HG02588 (cell line): Measurements from ENCODE around the gene ZNF829.

Experiments
- ATAC-seq: cut with Tn5 transposase; IDR thresholded peaks from one replicate; pipeline ENCODE4 v1.9.1; 2021; ENCODE audit warnings: mild to moderate bottlenecking, moderate library complexity; ENCODE audit not compliant: unreplicated experiment

Gene ZNF829

DNA sequence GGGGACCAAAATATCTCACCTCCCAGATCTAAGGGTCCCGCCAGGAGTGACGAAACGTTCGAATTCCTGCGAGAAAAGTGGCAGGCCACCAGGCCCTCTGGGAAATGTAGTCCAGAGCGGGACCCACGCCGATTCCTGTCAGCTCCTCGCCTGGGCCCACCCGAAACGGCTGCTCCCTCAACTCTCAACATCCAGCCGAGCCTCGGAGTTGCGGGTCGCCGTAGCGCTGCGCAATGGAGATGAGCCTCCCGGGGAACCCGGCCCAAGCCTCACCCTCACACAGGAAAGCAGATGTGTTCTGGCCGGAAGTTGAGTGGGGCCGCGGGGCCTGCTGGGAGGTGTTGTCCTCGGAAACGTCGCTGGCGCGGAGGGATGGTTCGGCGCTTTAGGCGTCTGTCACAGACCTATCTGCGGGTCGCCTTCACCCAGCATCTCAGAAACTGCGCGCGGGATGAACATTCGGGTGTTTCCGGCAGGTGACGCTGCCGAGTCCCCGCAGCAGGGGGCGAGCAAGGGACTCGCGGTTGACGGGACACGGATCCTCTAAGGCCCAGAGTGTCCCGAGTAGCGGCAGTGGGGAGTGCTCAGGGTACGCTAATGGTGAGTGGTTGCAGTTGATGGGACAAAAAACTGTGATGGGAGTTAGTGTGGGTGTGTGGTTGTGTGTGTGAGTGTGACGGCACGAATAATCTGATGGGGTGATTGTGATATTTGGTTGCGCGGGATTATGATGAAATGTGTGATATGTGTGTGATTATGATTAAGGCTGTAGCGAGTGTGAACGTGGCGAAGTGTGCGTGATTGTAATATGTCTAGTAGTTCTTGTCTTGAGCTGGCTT lies at the start of gene ZNF829, which contains the start of gene ZNF568:
ZNF829 (minus strand) TSS at position 300 of the 839 bp plus-strand sequence. CDS start 1,124 bp downstream, outside the sequence.
ZNF568 (plus strand) TSS at position 341 of the 839 bp plus-strand sequence. CDS start 6,439 bp downstream, outside the sequence.
- peak; percentile 83 for ATAC-seq

DNA sequence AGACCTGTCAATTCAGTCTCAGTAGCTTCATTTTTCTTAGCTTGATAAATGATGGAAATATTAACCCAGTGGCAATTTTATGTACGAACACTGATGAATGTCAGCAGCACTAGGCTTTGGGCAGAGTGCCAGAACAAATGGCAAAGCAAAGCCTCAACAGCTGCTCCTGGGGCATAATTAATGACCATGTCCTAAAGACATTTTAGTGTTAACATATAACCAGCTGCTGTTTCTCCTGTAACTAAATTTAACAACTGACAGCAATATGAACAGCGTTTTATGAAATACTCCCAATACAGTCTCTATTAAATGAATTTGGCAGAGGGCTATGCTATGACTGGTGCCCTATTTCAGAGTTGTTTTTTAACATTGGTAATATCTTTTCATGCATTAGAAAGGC lies 47.2 kb upstream of the ZNF829 start:
- no peak for ATAC-seq

DNA sequence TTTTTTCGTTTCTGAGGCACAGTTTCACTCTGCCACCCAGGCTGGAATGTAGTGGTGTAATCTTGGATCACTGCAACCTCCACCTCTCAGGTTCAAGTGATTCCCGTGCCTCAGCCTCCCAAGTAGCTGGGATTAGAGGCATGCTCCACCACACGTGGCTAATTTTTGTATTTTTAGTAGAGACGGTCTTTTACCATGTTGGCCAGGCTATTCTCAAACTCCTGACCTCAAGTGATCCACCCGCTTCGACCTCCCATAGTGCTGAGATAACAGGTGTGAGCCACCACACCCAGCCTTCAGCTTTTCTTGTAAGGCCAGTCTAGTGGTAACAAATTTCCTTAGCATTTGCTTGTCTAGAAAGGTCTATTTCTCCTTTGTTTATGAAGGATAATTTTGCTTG lies 46.3 kb upstream of the ZNF829 start:
- no peak for ATAC-seq

DNA sequence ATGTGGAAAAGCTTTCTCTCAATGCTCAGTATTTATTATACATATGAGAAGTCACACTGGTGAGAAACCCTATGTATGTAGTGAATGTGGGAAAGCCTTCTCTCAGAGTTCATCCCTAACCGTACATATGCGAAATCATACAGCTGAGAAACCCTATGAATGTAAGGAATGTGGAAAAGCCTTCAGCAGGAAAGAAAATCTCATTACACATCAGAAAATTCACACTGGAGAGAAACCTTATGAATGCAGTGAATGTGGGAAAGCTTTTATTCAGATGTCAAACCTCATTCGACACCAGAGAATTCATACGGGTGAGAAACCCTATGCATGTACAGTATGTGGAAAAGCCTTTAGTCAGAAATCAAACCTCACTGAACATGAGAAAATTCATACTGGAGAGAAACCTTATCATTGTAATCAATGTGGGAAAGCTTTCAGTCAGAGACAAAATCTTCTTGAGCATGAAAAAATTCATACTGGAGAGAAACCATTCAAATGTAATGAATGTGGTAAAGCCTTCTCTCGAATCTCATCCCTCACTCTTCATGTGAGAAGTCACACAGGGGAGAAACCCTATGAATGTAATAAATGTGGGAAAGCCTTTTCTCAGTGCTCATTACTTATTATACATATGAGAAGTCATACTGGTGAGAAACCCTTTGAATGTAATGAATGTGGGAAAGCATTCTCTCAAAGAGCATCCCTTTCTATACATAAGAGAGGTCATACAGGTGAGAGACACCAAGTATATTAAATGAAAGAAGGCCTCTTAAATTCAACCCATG lies 34.4 kb upstream of the ZNF829 start:
- ATAC-seq, result no peak

DNA sequence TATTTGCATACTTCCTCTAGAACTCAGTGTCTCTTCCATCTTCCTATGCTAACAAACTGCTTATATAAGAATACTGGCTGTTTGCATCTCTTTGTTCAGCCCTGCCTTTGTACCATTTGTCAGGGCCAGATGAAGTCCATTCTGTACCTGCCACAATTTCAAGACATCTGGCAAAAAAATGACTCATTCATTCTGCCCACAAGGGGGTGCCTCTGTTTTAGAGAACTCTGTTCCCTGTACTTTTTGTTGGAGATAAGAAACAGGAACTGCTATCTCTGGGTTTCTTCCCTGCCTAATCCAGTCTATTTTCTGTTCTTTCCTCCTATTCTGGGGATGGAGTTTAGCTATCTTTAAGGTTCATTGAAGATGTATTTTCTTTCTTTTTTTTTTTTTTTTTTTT lies 23.1 kb upstream of the ZNF829 start:
- ATAC-seq, result no peak

DNA sequence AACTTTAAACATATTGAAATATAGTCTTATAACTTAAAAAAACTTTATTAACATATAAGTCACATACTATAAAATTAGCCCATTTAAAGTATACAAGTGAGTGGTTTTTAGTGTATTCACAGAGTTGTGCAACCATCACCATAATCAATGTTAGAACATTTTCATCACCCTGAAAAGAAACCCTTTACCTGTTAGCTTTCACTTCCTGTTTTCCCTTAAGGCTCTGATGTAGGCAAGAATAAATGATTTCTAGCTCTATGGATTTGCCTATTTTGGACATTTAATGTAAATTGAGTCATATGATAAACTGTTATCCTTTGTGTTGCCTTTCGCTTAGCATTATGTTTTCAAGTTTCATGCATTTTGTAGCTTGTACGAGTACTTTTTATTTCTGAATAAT lies 15.6 kb upstream of the ZNF829 start:
- ATAC-seq, result no peak

DNA sequence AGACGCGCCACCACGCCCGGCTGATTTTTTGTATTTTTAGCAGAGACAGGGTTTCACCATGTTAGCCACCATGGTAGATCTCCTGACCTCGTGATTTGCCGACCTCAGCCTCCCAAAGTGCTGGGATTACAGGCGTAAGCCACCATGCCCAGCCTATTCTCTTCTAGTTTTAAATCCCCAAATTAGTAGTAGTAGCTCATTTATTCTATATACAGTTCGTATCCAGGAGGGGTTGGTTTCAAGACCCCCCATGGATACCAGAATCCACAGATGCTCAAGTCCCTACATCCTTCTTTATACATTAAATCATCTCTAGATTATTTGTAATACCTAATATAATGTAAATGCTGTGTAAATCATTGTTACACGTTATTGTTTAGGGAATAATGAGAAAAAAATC lies 2.0 kb upstream of the ZNF829 start:
- no peak for ATAC-seq

DNA sequence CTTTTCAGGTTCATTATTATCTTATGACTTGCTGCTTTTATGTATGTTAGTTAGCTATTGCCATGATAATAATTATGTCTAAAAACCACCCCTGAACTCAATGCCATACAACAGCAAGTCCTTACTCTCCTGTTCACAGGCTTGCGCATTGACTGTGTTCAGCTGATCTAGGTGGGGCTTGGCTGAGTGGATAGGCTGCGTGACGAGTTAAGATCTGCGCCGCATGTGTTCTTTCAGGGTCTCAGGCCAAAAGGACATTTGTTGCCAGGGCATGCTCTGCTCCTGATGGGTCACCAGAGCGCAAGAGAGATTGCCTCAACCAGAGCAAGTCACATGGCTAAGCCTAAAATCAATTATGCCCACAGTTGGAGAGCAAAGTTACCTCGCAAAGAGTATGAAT lies 900 bp upstream of the ZNF829 start:
- no peak for ATAC-seq

DNA sequence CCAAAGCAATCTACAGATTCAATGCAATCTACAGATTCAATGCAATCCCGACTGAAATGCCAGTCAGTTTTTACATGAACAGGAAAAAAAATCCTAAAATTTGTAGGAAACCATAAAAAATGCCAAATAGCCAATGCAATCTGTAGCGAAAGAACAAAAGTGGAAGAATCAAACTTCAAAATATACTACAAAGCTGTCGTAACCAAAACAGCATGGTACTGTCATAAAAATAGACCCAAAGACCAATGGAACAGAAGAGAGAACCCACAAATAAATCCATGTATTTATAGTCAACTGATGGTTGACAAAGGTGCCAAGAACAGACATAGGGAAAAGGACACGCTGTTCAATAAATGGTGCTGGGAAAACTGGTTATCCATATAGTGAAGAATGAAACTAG lies 17.7 kb downstream of the ZNF829 start:
- ATAC-seq, result no peak

DNA sequence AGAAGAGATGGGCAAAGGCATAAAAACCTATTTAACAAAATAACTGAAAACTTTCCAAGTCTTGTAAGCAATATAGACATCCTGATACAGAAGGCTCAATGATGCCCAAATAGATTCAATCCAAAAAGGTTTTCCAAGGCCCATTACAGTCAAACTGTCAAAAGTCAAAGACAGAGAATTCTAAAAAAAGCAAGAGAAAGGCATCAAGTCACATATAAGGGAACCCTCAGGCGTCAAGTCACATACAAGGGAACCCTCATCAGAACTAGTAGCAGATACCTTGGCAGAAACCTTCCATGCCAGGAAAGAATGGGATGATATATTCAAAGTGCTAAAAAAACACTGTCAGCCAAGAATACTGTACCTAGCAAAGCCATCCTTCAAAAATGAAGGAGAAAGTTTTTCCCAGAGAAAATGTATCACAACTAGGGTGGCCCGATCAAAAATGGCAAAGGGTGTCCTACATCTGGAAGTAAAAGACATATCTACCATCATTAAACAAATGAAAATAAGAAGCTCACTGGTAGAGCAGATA lies 21.2 kb downstream of the ZNF829 start:
- no peak for ATAC-seq

DNA sequence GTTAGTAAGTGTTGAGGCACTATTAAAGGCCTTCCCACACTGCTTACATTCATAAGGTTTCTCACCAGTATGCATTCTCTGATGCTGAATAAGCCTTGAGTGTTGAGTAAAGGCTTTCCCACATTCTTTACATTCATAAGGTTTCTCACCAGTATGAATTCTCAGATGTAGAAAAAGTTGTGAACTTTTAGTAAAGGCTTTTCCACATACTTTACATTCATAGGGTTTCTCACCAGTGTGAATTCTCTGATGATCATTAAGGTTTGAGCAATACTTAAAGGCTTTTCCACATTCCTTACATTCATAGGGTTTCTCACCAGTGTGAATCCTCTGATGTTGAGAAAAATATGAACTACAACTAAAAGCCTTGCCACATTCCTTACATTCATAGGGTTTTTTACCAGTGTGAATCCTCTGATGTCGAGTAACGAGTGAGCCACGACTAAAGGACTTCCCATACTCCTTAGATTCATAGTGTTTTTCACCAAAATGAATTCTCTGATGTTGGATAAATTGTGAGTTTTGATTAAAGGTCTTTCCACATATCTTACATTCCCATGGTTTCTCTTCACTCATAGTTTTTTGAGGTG lies 24.2 kb downstream of the ZNF829 start:
- ATAC-seq, result no peak

DNA sequence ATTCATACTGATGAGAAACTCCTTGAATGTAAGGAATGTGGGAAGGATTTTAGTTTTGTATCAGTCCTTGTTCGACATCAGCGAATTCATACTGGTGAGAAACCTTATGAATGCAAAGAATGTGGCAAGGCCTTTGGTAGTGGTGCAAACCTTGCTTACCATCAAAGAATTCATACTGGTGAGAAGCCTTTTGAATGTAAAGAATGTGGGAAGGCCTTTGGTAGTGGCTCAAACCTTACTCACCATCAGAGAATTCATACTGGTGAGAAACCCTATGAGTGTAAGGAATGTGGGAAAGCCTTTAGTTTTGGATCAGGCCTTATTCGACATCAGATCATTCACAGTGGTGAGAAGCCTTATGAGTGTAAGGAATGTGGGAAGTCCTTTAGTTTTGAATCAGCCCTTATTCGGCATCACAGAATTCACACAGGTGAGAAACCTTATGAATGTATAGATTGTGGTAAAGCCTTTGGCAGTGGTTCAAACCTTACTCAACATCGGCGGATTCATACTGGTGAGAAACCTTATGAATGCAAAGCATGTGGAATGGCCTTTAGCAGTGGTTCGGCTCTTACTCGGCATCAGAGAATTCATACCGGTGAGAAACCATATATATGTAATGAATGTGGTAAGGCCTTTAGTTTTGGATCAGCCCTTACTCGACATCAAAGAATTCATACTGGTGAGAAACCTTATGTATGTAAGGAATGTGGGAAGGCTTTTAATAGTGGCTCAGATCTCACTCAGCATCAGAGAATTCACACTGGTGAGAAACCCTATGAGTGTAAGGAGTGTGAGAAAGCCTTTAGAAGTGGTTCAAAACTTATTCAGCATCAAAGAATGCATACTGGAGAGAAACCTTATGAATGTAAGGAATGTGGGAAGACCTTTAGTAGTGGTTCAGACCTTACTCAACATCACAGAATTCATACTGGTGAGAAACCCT lies 38.8 kb downstream of the ZNF829 start:
- no peak for ATAC-seq

DNA sequence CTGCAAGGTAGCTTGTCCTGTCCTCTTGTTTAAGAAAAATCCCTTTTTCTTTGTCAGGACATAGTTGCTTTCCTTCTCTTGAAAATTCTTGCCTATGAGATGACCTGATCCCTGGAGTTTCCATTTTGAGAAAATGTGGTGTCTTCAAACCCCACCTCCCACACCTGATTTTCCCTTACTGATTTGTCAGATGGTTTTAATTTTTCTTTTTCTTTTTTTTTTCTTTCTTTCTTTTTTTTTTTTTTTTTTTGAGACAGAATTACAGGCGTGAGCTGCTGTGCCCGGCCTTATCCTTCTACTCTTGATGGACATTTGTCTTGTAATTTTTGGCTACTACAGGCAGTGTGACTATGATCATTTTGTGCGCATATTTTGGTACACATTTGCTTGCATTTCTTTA lies 64.2 kb downstream of the ZNF829 start:
- ATAC-seq, result no peak

DNA sequence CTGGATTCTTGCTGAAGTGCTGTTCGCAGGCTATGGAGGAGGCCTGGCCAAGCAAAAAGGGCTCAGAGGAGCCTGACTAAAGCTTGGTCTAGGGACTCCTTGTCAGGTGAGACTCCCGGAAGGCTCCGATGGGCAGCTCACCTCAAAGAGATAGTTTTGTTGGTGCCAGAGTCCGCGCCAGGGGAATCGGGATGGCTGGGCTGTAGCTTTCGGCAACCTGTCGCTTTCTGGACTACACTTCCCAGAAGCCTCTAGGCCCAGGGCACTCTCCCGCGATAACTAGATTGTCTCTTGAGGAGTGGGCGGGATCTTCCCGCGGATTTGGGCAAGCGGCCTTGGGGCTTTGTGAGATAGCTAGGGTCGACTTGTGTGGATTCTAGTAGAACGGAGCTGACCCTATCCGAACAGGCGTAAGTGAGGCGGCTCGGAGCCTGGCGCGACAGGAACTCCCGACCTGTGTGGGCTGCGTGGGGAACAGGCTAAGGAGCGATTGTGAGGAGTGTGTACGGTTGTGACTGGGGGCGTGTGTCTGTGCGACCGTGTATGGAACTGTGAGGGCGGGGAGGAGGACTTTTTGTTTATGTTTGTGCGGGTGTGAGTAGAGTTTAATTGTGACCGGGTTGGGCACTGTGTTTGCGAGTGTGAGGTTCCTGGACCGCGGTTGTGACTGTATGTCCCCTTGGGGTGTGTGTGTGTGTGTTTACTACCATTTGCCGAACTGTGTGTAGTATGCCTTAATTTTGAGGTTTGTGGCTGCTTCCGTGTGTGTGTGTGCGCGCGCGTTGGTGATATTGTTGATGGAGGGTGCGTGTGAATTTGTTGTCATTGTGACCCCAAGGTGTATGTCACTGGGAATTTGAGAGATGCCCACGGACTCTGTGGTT lies 65.3 kb downstream of the ZNF829 start, which contains the start of gene ZNF345:
ZNF345 (plus strand) TSS at position 318 of the 884 bp plus-strand sequence. CDS start 25,955 bp downstream, outside the sequence.
- peak; percentile 79 for ATAC-seq

DNA sequence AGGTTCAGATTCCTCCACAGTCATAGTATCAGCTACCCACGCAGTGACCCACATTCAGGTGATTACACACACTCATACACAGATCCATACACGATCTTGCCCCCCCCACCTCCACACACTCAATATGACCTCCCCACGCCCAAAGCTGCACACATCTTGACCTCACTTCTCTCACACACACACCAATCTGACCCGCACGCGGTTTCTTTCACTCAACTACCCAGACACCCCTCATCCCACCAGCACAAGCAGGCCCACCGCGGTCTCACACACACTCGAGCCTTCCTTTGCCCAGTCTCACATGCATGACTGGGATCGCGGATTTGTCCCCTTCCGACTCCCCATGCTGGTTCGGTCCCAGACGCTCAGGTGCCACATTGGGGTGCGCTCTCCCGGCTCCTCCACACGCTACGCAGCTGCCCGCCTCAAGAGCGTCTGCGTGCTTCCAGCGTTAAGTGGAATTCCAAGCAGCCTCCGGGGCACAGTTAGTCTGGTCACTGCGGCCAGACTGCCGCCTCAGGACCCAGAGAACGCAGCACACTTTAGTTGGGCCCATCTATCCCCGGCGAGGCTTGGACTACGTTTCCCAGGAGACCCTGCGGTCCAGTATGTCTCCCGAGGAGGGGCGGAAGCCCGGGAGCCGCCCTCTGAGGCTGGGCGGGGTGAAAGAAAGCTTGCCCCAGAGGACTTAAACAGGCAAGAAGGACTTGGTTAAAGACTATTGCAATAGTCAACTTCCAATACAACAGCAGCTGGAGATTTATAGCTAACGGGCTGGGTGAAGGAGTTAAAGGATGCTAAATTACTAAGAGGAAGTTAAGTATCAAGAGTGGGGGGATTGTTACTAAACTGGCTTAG lies 66.2 kb downstream of the ZNF829 start:
- ATAC-seq, result peak; percentile 80

DNA sequence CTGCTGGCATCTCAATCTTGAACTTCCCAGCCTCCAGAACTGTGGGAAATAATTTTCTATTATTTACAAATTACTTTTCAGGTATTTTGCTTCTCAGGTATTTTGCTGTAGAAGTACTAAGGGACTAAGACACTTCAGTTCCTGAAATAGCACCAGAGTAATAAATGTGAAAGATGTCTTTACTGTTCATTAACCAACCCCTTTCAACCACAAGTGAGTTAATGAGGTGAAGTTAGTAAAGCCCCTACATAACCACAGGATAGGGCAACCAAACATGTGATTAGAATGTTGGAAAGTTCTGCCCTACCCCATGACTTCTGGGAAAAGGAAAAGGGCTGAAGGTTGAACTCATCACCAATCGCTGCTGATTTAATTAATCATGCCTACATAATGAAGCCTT lies 68.1 kb downstream of the ZNF829 start:
- ATAC-seq, result no peak

DNA sequence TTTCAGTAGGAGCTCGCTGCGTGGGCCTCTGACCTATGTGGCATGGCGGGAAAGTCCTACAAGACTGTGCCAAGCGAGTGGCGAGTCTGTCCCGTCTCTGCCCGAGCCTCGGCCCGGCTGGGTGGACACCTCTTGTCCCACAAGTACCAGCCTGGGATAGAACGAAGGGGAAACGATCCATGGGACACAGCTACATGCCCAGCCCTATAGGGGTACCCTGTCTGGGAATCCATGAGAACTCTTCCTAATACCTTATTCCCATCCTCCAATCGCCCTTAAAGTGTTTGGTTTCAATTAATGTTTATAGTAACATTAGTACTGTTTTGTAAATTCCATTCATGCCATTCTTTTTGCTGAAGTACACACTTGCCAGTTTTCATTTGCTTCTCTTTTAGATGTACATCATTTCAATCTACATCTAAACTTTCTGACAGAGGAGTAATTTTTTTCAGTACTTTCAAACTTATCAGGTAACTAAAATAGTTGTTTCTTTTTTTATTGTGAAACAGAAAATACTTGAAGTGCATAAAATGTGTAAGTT lies 77.2 kb downstream of the ZNF829 start:
- ATAC-seq, result peak; percentile 13
